GM12878 (cell line): ENCODE measurements around the gene RNF25. TPM values are rescaled to one million over a fixed set of nuclear protein-coding genes. Genes with fewer than 3 reads are reported as not detected.

ENCODE experiments used
- ATAC-seq: fragments of 200-7000 bp; cut with Tn5 transposase; 3 replicates; pipeline ENCODE4 v1.9.1; 2020; ENCODE audit warnings: mild to moderate bottlenecking, moderate library complexity
- BruUV-seq: library from RNA; stranded (reverse); fragments of 400-500 nt; replicated peaks from 2 replicates; lab custom pipeline; 2021; lab: Mats Ljungman, UMichigan
- CTCF ChIA-PET: fragments of 300-600 bp; sonication (Branson Sonifier 250); formaldehyde crosslinking; extraction: SDS; loops from one replicate; lab custom pipeline; 2021; ENCODE audit warnings: inconsistent platforms; lab: Yijun Ruan, JAX
- POLR2A ChIA-PET: fragments of 350-600 bp; formaldehyde crosslinking; extraction: SDS; loops from one replicate; lab custom pipeline; 2021; ENCODE audit warnings: inconsistent platforms; lab: Charles Lee
- RAD21 ChIA-PET: fragments of 300-600 bp; sonication (Branson Sonifier 250); formaldehyde crosslinking; loops from one replicate; lab custom pipeline; 2023; ENCODE audit warnings: antibody characterized with exemption; ENCODE audit not compliant: unreplicated experiment; lab: Charles Lee
- SMC1A ChIA-PET: fragments of 300-600 bp; sonication (Branson Sonifier 250); formaldehyde crosslinking; loops from one replicate; lab custom pipeline; 2023; ENCODE audit not compliant: unreplicated experiment, uncharacterized antibody; lab: Charles Lee
- DNase-seq: peaks from one replicate; pipeline ENCODE4 v3.0.0-alpha.2; 2011; ENCODE audit warnings: low read depth, low spot score
- FAIRE-seq: peaks from 3 replicates; lab custom pipeline; 2011; peaks lifted over from hg19 to GRCh38; lab: Jason Lieb, UNC
- H2AFZ ChIP-seq: 2 replicates; pipeline ENCODE4 v1.6.0; 2011; ENCODE audit warnings: low read depth, low read length, control low read depth; ENCODE audit not compliant: control insufficient read depth
- H3K27ac ChIP-seq: 2 replicates; pipeline ENCODE4 v1.5.1; 2011; ENCODE audit warnings: control low read depth; ENCODE audit not compliant: control insufficient read depth, insufficient read depth
- H3K27me3 ChIP-seq, 2 experiments: replicated peaks in 1 of 2; 2 replicates each; pipeline versions ENCODE4 v1.6.0 to v1.6.1; 2011; ENCODE audit warnings: low read length in 1 of 2; ENCODE audit not compliant: control insufficient read depth in 2 of 2, insufficient read depth in 2 of 2
- H3K36me3 ChIP-seq, 2 experiments: 2 replicates each; pipeline ENCODE4 v1.5.1; 2011; ENCODE audit warnings: low read length in 1 of 2; ENCODE audit not compliant: control insufficient read depth in 2 of 2, insufficient read depth in 2 of 2
- H3K4me1 ChIP-seq: 2 replicates; pipeline ENCODE4 v1.6.1; 2011; ENCODE audit warnings: mild to moderate bottlenecking, low read length, moderate library complexity, mixed read lengths; ENCODE audit not compliant: control insufficient read depth, insufficient read depth
- H3K4me2 ChIP-seq: 2 replicates; pipeline ENCODE4 v1.6.0; 2011; ENCODE audit warnings: control low read depth; ENCODE audit not compliant: control insufficient read depth, insufficient read depth
- H3K4me3 ChIP-seq: fragments of 200-600 bp; sonication (generic); 2 replicates; pipeline ENCODE4 v1.5.1; 2016
- H3K79me2 ChIP-seq: 2 replicates; pipeline ENCODE4 v1.6.0; 2011; ENCODE audit warnings: low read length; ENCODE audit not compliant: control insufficient read depth, insufficient read depth
- H3K9ac ChIP-seq: 2 replicates; pipeline ENCODE4 v1.8.0; 2011; ENCODE audit warnings: low read length, control low read depth, mixed read lengths; ENCODE audit not compliant: control insufficient read depth, insufficient read depth
- H3K9me3 ChIP-seq: replicated peaks from 3 replicates; pipeline ENCODE4 v1.5.1; 2011; ENCODE audit warnings: mild to moderate bottlenecking, low read length; ENCODE audit not compliant: control insufficient read depth, insufficient read depth
- H4K20me1 ChIP-seq: 2 replicates; pipeline ENCODE4 v1.6.0; 2011; ENCODE audit not compliant: control insufficient read depth, insufficient read depth
- ATF7 ChIP-seq: fragments of 450-650 bp; IDR thresholded peaks from 2 replicates; pipeline ENCODE4 v1.6.1; 2016; ENCODE audit warnings: low read depth, mild to moderate bottlenecking
- CUX1 ChIP-seq: IDR thresholded peaks from 2 replicates; pipeline ENCODE4 v1.6.1; 2012; ENCODE audit warnings: improper control_type of control experiment, low read depth, low read length; ENCODE audit not compliant: insufficient replicate concordance
- E2F4 ChIP-seq: IDR thresholded peaks from 2 replicates; pipeline ENCODE4 v1.6.1; 2012; ENCODE audit warnings: low read depth, low read length, improper control_type of control experiment
- RELA ChIP-seq: fragments of 450-650 bp; IDR thresholded peaks from 2 replicates; pipeline ENCODE4 v1.8.0; 2014; ENCODE audit warnings: borderline replicate concordance; ENCODE audit not compliant: partially characterized antibody
- SP1 ChIP-seq: IDR thresholded peaks from one replicate; pipeline ENCODE4 v1.6.1; 2011; ENCODE audit warnings: low read depth, low read length
- WGBS: methylation state at CpG from one replicate; pipeline ENCODE4 v1.1.6; 2016; ENCODE audit warnings: low lambda C conversion rate; ENCODE audit not compliant: insufficient replicate concordance, insufficient coverage; ENCODE audit errors: missing lambda C conversion rate; 5-methylcytosine and 5-hydroxymethylcytosine counted together
- in situ Hi-C: fragments of 300-500 bp; cut with MboI; formaldehyde crosslinking; loops from 9 replicates; pipeline ENCODE4 v1.14.3; 2018; ENCODE audit warnings: mixed read lengths
- intact Hi-C: fragments of 100-400 bp; cut with micrococcal nuclease; formaldehyde crosslinking; loops from one replicate; pipeline ENCODE4 v1.14.2; 2022; ENCODE audit not compliant: unreplicated experiment
- polyA plus RNA-seq, 11 experiments: library from polyadenylated mRNA; depleted of rRNA in 4 of 11; unstranded in 6 of 11; stranded (reverse) in 5 of 11; fragments of >200 nt; fragmentation: Nextera tagmentation in 4 of 11; fragmentation: Illumina TruSeq in 1 of 11; extraction: Ambion mirVana in 4 of 11; extraction: Trizol in 1 of 11; gene quantifications; 1 replicate in 1 of 11; 2 replicates in 10 of 11; pipeline versions ENCODE4 v1.2.1 to v1.2.3, GENCODE V29; 2011 to 2016; ENCODE audit warnings: inconsistent platforms in 2 of 11, missing spikeins in 2 of 11, low read depth in 1 of 11
- total RNA-seq, 4 experiments: library from RNA; depleted of rRNA in 3 of 4; stranded (reverse); fragments of >200 nt in 3 of 4; fragmentation: Illumina TruSeq in 1 of 4; extraction: Trizol in 1 of 4; gene quantifications; 2 replicates each; pipeline versions ENCODE4 v1.2.1 to v1.2.3, GENCODE V29; 2013 to 2021

The RNF25 gene
- total and polyA plus RNA-seq, 10 of the 15 experiments (the other 5 are each of a cell fraction or from before 2014, with no cell fraction given) = 1.3 to 70.4 (median 28.4) TPM

DNA sequence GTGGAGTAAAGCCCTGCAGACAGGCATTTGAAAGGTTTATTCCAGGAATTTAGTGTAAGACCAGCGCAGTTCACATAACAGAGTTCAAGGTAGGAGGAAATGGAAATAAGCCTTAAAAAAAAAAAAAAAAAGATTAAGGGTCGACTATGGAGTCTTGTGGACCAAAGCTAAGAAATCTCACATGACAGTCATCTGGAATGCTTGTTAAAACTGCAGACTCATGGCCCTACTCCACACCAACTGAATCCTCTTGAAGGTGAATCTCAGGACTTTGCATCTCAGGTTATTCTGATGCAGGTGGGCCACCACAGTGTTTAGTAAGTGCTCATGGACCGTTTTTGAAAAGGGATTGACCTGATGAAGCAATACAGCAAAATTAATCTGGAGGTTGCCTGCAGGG is 47.7 kb upstream of the RNF25 start:
- intact Hi-C loops = no loop called here
- no peak for DNase-seq
- no peak for TF ChIP-seq CUX1
- TF ChIP-seq RELA = no peak
- TF ChIP-seq ATF7 = no peak
- TF ChIP-seq SP1 = no peak
- no peak for TF ChIP-seq E2F4
- TF ChIP-seq, all 136 proteins: peak for 0
- ATAC-seq (no peak), FAIRE-seq (no peak)
- in situ Hi-C loops = no loop called here
- 77% methylated on average over 3 of the region's 3 CpGs for WGBS
- Histone ChIP-seq H4K20me1 (no peaks in the 10 kb centered on the region; the same call in 1 of the 2 replicates), H3K9me3 (no peaks in the 10 kb centered on the region), H3K36me3 (peaks cover 1 to 12% of the 10 kb centered on the region in 2 experiments; a peak in 3 of 4 replicates), H3K4me3 (no peak overlapping the region), H3K9ac (no peak overlapping the region), H3K79me2 (peaks cover 16% of the 10 kb centered on the region), H3K4me1 (no peaks in the 10 kb centered on the region), H3K27me3 (no peaks in the 10 kb centered on the region), H3K4me2 (no peak overlapping the region), H2AFZ (no peak overlapping the region), H3K27ac (no peak overlapping the region)
- RAD21 ChIA-PET = no interaction called here
- SMC1A ChIA-PET = no interaction called here
- POLR2A ChIA-PET = no interaction called here
- BruUV-seq = no TSS peak
- CTCF ChIA-PET = no interaction called here
